Ovary (tissue), 9 donors: ENCODE measurements around the gene RCE1. TPM values are rescaled to one million over a fixed set of nuclear protein-coding genes. Genes with fewer than 3 reads are reported as not detected.

ENCODE experiments used
- DNase-seq, 5 donors: peaks; one replicate each; pipeline ENCODE4 v3.0.0-alpha.2; 2019 to 2020
- H3K27ac ChIP-seq, 2 donors: fragments of 200-600 bp; one replicate each; pipeline versions ENCODE4 v1.5.1 to v1.8.0; 2019 to 2022
- H3K27me3 ChIP-seq: fragments of 200-600 bp; one replicate; pipeline ENCODE4 v1.8.0; 2022
- H3K36me3 ChIP-seq: fragments of 200-600 bp; sonication (generic); one replicate; pipeline ENCODE4 v1.5.1; 2019
- H3K4me1 ChIP-seq: one replicate; pipeline ENCODE4 v1.8.1; 2013; ENCODE audit warnings: mild to moderate bottlenecking, moderate library complexity; ENCODE audit not compliant: insufficient read depth
- H3K4me3 ChIP-seq: fragments of 200-600 bp; sonication (generic); one replicate; pipeline ENCODE4 v1.5.1; 2017
- H3K9me3 ChIP-seq, 2 donors: fragments of 200-600 bp in 1 of 2; sonication (generic) in 1 of 2; one replicate each; pipeline versions ENCODE4 v1.5.1 to v1.8.1; 2013 to 2019; ENCODE audit warnings: mild to moderate bottlenecking in 1 of 2, moderate library complexity in 1 of 2
- CTCF ChIP-seq, 3 donors: fragments of 450-650 bp in 2 of 3; fragments of 200-600 bp in 1 of 3; IDR thresholded peaks; one replicate each; pipeline versions ENCODE4 v1.5.1 to v1.8.0; 2016 to 2022; ENCODE audit warnings: antibody characterized with exemption in 3 of 3, mild to moderate bottlenecking in 1 of 3
- EP300 ChIP-seq: sonication (generic); formaldehyde crosslinking; IDR thresholded peaks from one replicate; pipeline ENCODE4 v1.6.1; 2017; ENCODE audit warnings: antibody characterized with exemption
- POLR2A ChIP-seq: fragments of 450-650 bp; IDR thresholded peaks from one replicate; pipeline ENCODE4 v1.6.1; 2017; ENCODE audit warnings: antibody characterized with exemption, mild to moderate bottlenecking, moderate library complexity
- WGBS, 3 donors: extraction: QIAGEN DNeasy Blood & Tissue Kit in 1 of 3; methylation state at CpG; one replicate each; pipeline versions ENCODE4 v1.1.5 to v1.1.7; 2013 to 2017; 5-methylcytosine and 5-hydroxymethylcytosine counted together
- intact Hi-C, 4 donors: fragments of 100-400 bp; cut with DNase I; formaldehyde crosslinking; loops; one replicate each; pipeline versions ENCODE4 v1.11.0 to v1.15.1; 2022 to 2023
- polyA plus RNA-seq, 2 donors: library from polyadenylated mRNA; stranded (reverse); fragments of 200-250 nt in 1 of 2; fragments of 350-450 nt in 1 of 2; fragmentation: Illumina TruSeq in 1 of 2; extraction: RNeasy Lipid Tissue Mini Kit (QIAGEN cat#74804) in 1 of 2; gene quantifications; one replicate each; pipeline ENCODE4 v1.2.3, GENCODE V29; 2013 to 2014
- total RNA-seq, 7 donors: library from RNA; depleted of rRNA in 2 of 7; stranded (reverse); fragments of >200 nt in 2 of 7; fragmentation: NEBNext Ultra II Directional in 3 of 7; extraction: Animal tissue kit (Norgen Biotek cat#: 25700) in 3 of 7; gene quantifications; one replicate each; pipeline versions ENCODE4 v1.1.0 to v1.2.4, GENCODE V29; 2016 to 2023
- donor health status: DM: no; HTN: no; CAD: no; lungs with moderate emphysema.
- donor health status: DM: no; HTN: no; CAD: no.
- donor health status: Bipolar disorder and iron deficiency.
- donor health status: DM: yes; HTN: yes; CAD: no.
- donor health status: DM: no; HTN: no; CAD: no.
- donor health status: DM: yes; HTN: yes; CAD: no.

RCE1 gene
- total and polyA plus RNA-seq, 9 donors: 7.0 to 31.1 (median 17.2) TPM

GRCh38 chr11:66885469-66885868, 42.2 kb downstream of the RCE1 start:
- DNase-seq: no peak
- Histone ChIP-seq H3K27ac (no peak overlapping the region), H3K9me3 (no peaks in the 10 kb centered on the region), H3K4me1 (peaks cover 7% of the 10 kb centered on the region), H3K27me3 (no peaks in the 10 kb centered on the region), H3K36me3 (no peaks in the 10 kb centered on the region), H3K4me3 (no peak overlapping the region)
- WGBS, 3 donors: 76 to 85% (median 77%) methylated on average over 4 of the region's 4 CpGs
- TF ChIP-seq POLR2A: no peak
- TF ChIP-seq CTCF (IDR thresholded peaks at IDR 0.05): no peak
- TF ChIP-seq EP300: no peak
- intact Hi-C loops: no loop called here

- H3K4me3 ChIP-seq: no peak overlapping the region
- DNase-seq: no peak
- intact Hi-C loops: no loop called here
- no peaks in the 10 kb centered on the region for H3K9me3 ChIP-seq
- H3K27ac ChIP-seq: no peak overlapping the region
- TF ChIP-seq EP300: no peak
- no peak for TF ChIP-seq CTCF (IDR thresholded peaks at IDR 0.05)
- TF ChIP-seq POLR2A: no peak
- 59 to 63% (median 62%) methylated on average over 11 of the region's 11 CpGs for WGBS, 3 donors
- peaks cover 7% of the 10 kb centered on the region for H3K4me1 ChIP-seq
- no peaks in the 10 kb centered on the region for H3K27me3 ChIP-seq
- H3K36me3 ChIP-seq: no peaks in the 10 kb centered on the region
Observed at GRCh38 chr11:66885950-66886440, 42.8 kb downstream of the RCE1 start.

GRCh38 chr11:66886671-66887221, 43.5 kb downstream of the RCE1 start:
- 58 to 59% (median 58%) methylated on average over 15 of the region's 15 CpGs for WGBS, 3 donors
- DNase-seq: peak in 2 of 5 donors; percentile 27 to 54
- no peak overlapping the region for H3K27ac ChIP-seq
- H3K27me3 ChIP-seq: no peaks in the 10 kb centered on the region
- no peaks in the 10 kb centered on the region for H3K36me3 ChIP-seq
- no peaks in the 10 kb centered on the region for H3K9me3 ChIP-seq
- H3K4me1 ChIP-seq: peaks cover 7% of the 10 kb centered on the region
- H3K4me3 ChIP-seq: no peak overlapping the region
- no peak for TF ChIP-seq POLR2A
- TF ChIP-seq EP300: no peak
- no peak for TF ChIP-seq CTCF (IDR thresholded peaks at IDR 0.05)
- intact Hi-C loops: no loop called here

GRCh38 chr11:66887526-66887925, 44.3 kb downstream of the RCE1 start:
- H3K27me3 ChIP-seq: no peaks in the 10 kb centered on the region
- no peak for DNase-seq
- TF ChIP-seq POLR2A (no peak), CTCF (IDR thresholded peaks at IDR 0.05) (no peak), EP300 (no peak)
- peaks cover 7% of the 10 kb centered on the region for H3K4me1 ChIP-seq
- 24 to 32% (median 27%) methylated on average over 11 of the region's 11 CpGs for WGBS, 3 donors
- H3K9me3 ChIP-seq: no peaks in the 10 kb centered on the region
- H3K27ac ChIP-seq: no peak overlapping the region
- H3K4me3 ChIP-seq: no peak overlapping the region
- H3K36me3 ChIP-seq: no peaks in the 10 kb centered on the region
- intact Hi-C loops: no loop called here
